ENCODE data around the gene JUNB. TPM values are rescaled to one million over a fixed set of nuclear protein-coding genes. Genes with fewer than 3 reads are reported as not detected.
A peak's percentile ranks its signal among the peaks of the same experiment; 100 is the strongest.

Gene JUNB
- total RNA-seq, 1 donor from 2014 or later, result 31.3 TPM

DNA sequence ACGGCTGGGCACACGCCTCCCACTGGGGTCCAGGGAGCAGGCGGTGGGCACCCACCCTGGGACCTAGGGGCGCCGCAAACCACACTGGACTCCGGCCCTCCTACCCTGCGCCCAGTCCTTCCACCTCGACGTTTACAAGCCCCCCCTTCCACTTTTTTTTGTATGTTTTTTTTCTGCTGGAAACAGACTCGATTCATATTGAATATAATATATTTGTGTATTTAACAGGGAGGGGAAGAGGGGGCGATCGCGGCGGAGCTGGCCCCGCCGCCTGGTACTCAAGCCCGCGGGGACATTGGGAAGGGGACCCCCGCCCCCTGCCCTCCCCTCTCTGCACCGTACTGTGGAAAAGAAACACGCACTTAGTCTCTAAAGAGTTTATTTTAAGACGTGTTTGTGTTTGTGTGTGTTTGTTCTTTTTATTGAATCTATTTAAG is 1.6 kb downstream of the JUNB start:
- Mint-ChIP-seq H3K36me3 (peaks cover 5% of the 10 kb centered on the region), H3K27ac (peak overlapping the region; percentile 97), H3K9me3 (no peaks in the 10 kb centered on the region), H3K27me3 (no peaks in the 10 kb centered on the region), H3K4me1 (ENCODE audit: unreplicated experiment) (peaks cover 39% of the 10 kb centered on the region), H3K4me3 (peak overlapping the region; percentile 94)
- no peak for DNase-seq (ENCODE audit: extremely low spot score, unreplicated experiment)
- TF ChIP-seq, protein P1, sequence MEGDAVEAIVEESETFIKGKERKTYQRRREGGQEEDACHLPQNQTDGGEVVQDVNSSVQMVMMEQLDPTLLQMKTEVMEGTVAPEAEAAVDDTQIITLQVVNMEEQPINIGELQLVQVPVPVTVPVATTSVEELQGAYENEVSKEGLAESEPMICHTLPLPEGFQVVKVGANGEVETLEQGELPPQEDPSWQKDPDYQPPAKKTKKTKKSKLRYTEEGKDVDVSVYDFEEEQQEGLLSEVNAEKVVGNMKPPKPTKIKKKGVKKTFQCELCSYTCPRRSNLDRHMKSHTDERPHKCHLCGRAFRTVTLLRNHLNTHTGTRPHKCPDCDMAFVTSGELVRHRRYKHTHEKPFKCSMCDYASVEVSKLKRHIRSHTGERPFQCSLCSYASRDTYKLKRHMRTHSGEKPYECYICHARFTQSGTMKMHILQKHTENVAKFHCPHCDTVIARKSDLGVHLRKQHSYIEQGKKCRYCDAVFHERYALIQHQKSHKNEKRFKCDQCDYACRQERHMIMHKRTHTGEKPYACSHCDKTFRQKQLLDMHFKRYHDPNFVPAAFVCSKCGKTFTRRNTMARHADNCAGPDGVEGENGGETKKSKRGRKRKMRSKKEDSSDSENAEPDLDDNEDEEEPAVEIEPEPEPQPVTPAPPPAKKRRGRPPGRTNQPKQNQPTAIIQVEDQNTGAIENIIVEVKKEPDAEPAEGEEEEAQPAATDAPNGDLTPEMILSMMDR (conservative IDR thresholded peaks at IDR 0.05), result no peak

DNA sequence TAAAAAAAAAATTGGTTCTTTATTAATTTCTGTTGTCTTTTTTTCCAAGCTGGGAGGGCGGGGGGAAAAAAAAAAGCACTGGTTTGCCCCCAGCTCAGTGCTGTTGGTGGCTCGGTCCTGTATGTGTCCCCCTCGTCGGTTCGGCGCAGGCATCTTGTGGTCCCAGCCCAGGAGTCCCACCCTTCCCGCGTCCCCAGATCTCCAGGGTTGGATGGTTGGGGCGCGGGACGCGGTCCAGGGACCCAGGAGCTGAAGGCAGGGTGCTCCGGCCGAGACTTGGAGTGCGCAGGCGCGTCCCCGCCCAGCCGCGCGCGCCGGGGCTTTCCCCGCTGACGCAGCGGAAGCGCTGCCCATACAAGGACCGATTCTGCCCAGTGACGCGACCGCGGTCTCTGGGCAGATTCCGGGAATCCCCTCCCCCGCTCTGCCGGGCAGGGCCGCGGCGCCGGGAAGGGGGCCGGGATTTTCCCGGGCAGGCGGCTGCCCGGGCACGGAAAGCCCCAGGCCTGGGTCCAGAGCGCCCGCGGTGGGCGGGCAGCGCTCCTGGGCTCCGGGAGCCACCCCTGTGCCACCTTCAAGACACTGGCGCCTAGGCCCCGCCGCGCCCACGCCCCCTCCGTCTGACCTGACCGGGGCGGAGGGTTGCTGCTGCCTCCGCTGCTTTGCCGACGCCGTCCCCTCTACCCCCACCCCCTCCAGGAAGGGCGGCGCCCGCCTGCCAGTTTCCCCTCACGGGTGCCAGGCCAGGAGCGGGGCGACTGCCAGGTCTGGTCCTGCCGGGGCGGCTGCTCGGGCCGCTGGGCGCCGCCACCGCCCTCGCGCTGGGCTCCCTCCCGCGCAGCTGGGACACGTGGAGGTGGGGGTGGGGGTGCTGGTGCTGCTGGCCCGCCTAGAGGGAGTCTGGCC is 2.3 kb downstream of the JUNB start:
- TF ChIP-seq, protein P1 (conservative IDR thresholded peaks at IDR 0.05), result no peak
- Mint-ChIP-seq H3K9me3 (no peaks in the 10 kb centered on the region), H3K36me3 (peaks cover 5% of the 10 kb centered on the region), H3K4me1 (ENCODE audit: unreplicated experiment) (peaks cover 32% of the 10 kb centered on the region), H3K27me3 (no peaks in the 10 kb centered on the region), H3K4me3 (peak overlapping the region; percentile 94), H3K27ac (peak overlapping the region; percentile 97)
- DNase-seq (ENCODE audit: extremely low spot score, unreplicated experiment), result peak; percentile 94

DNA sequence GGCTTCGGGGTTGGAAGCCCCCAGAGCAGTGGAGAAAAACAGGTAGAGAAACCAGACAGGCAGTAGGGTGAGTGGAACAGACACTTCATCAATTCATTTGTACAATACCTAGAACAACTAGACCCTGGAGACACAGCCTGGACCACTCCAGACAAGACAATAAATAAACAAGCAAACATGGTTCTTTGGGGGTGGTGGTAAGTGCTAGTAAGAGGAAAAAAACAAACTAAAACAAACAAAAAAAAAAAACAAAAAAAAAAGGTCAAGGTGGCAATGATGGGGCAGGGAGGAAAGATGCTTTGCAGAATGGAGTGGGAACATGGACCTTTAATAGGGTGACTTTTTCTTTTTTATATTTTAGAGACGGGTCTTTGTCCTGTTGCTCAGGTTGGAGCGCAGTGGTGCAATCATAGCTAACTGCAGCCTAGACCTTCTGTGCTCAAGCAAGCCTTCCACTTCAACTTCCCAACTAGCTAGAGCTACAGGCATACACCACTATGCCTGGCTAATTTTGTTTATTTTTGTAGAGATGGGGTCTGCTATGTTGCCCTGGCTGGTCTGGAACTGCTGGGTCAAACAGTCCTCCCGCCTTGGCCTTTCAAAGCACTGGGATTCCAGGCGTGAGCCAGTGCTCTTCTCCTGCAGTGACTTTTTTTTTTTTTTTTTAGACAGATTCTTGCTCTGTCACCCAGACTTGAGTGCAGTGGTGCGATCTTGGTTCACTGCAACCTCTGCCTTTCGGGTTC is 3.1 kb downstream of the JUNB start:
- H3K9me3 Mint-ChIP-seq, result no peaks in the 10 kb centered on the region
- H3K36me3 Mint-ChIP-seq, result peaks cover 5% of the 10 kb centered on the region
- DNase-seq (ENCODE audit: extremely low spot score, unreplicated experiment), result no peak
- peaks cover 25% of the 10 kb centered on the region for H3K4me1 Mint-ChIP-seq (ENCODE audit: unreplicated experiment)
- TF ChIP-seq, protein P1 (conservative IDR thresholded peaks at IDR 0.05), result no peak
- peak overlapping the region; percentile 78 for H3K4me3 Mint-ChIP-seq
- H3K27me3 Mint-ChIP-seq, result no peaks in the 10 kb centered on the region
- peak overlapping the region; percentile 88 for H3K27ac Mint-ChIP-seq

DNA sequence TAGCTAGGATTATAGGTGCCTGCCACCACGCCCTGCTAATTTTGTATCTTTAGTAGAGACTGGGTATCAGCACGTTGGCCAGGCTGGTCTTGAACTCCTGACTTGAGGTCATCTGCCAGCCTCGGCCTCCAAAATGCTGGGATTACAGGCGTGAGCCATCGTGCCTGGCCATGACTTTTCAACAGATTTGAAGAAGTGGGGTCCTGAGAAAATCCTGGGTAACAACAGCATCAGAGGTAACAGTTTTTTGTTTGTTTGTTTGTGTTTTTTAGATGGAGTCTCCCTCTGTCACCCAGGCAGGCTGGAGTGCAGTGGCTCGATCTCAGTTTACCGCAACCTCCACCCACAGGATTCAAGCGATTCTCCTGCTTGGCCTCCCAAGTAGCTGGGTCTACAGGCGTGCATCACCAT is 3.7 kb downstream of the JUNB start:
- TF ChIP-seq, protein P1 (conservative IDR thresholded peaks at IDR 0.05), result no peak
- peaks cover 25% of the 10 kb centered on the region for H3K4me1 Mint-ChIP-seq (ENCODE audit: unreplicated experiment)
- H3K4me3 Mint-ChIP-seq, result peak overlapping the region; percentile 78
- DNase-seq (ENCODE audit: extremely low spot score, unreplicated experiment), result no peak
- no peaks in the 10 kb centered on the region for H3K9me3 Mint-ChIP-seq
- H3K27ac Mint-ChIP-seq, result peak overlapping the region; percentile 88
- peaks cover 5% of the 10 kb centered on the region for H3K36me3 Mint-ChIP-seq
- H3K27me3 Mint-ChIP-seq, result no peaks in the 10 kb centered on the region

DNA sequence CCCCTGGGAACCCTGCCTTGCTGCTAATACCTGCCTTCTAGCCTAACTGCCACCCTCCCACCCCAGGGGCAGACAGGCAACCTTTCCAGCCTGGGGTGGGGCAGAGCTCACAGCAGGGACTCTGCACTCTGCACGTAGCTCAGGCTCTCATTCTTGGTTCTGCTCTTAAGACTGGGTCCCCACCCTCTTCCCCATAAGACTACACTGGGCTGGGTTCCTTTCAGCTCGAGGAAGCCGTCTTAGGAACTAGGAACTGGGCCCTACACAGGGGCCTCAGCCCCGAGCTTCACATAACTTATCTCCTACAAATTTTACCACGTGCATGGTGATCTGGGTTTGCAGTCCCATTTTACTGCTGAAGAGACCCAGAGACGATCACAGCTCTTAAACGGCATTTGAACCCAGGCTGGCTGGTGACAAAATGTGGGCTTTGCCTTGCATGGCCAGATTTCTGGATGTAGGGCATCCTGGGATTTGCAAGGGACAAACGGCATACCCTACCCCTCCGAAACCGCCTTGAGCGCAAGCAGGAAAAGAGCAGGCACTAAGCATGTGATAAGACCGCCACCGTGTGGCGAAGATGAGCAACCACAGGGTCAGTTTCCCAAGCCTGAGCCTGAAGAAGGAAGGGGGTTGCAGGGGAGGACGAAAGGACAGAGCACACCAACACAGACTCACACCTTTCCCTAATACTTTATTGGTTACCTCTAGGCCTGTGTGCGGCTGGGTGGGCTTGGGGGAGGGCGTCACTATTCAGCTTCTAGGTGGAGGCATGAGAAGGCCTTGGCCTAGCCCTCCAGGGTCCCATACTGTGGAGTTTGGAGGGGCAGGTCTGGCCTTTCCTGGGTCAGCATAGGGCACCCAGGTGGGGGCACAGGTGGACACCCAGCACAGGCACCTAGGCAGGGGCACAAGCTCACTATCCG is 5.1 kb downstream of the JUNB start:
- H3K27me3 Mint-ChIP-seq, result no peaks in the 10 kb centered on the region
- peak; percentile 82 for DNase-seq (ENCODE audit: extremely low spot score, unreplicated experiment)
- peak overlapping the region; percentile 81 for H3K4me3 Mint-ChIP-seq
- peak overlapping the region; percentile 92 for H3K27ac Mint-ChIP-seq
- H3K4me1 Mint-ChIP-seq (ENCODE audit: unreplicated experiment), result peaks cover 23% of the 10 kb centered on the region
- H3K36me3 Mint-ChIP-seq, result peaks cover 5% of the 10 kb centered on the region
- H3K9me3 Mint-ChIP-seq, result no peaks in the 10 kb centered on the region
- TF ChIP-seq, protein P1 (conservative IDR thresholded peaks at IDR 0.05), result peak; percentile 96

All from type B pancreatic cell (in vitro differentiated cells).